DND-41 (cell line): ENCODE measurements around the gene LRRC28.

Source experiments
- EZH2 ChIP-seq: IDR thresholded peaks from 3 replicates; pipeline ENCODE4 v1.6.1; 2012; ENCODE audit warnings: borderline replicate concordance, low read depth, mild to moderate bottlenecking, moderate library complexity, low read length, inconsistent platforms; ENCODE audit not compliant: severe bottlenecking
- TF ChIP-seq, protein P1 (sequence below): IDR thresholded peaks from 2 replicates; pipeline ENCODE4 v1.5.1; 2012; ENCODE audit warnings: borderline replicate concordance, low read length, moderate library complexity, mild to moderate bottlenecking; ENCODE audit not compliant: poor library complexity, severe bottlenecking; ENCODE audit errors: extremely low read depth

GRCh38 chr15:99210334-99210733 is 40.9 kb upstream of the LRRC28 start:
- TF ChIP-seq, protein P1, sequence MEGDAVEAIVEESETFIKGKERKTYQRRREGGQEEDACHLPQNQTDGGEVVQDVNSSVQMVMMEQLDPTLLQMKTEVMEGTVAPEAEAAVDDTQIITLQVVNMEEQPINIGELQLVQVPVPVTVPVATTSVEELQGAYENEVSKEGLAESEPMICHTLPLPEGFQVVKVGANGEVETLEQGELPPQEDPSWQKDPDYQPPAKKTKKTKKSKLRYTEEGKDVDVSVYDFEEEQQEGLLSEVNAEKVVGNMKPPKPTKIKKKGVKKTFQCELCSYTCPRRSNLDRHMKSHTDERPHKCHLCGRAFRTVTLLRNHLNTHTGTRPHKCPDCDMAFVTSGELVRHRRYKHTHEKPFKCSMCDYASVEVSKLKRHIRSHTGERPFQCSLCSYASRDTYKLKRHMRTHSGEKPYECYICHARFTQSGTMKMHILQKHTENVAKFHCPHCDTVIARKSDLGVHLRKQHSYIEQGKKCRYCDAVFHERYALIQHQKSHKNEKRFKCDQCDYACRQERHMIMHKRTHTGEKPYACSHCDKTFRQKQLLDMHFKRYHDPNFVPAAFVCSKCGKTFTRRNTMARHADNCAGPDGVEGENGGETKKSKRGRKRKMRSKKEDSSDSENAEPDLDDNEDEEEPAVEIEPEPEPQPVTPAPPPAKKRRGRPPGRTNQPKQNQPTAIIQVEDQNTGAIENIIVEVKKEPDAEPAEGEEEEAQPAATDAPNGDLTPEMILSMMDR = no peak
- TF ChIP-seq EZH2 = no peak
